Fibroblast of pulmonary artery (primary cell): ENCODE measurements around the gene ZRANB1.

Experiments
- DNase-seq: peaks from one replicate; pipeline ENCODE4 v3.0.0-alpha.2; 2010; ENCODE audit warnings: low read depth
- H3K4me3 ChIP-seq: replicated peaks from 2 replicates; pipeline ENCODE4 v1.5.1; 2011; ENCODE audit warnings: low read depth, mild to moderate bottlenecking, control low read depth, low read length, moderate library complexity
- TF ChIP-seq, protein P1 (sequence below): IDR thresholded peaks from 2 replicates; pipeline ENCODE4 v1.5.1; 2011; ENCODE audit warnings: mild to moderate bottlenecking, control low read depth, low read length, inconsistent platforms; ENCODE audit errors: missing control alignments

ZRANB1 gene

DNA sequence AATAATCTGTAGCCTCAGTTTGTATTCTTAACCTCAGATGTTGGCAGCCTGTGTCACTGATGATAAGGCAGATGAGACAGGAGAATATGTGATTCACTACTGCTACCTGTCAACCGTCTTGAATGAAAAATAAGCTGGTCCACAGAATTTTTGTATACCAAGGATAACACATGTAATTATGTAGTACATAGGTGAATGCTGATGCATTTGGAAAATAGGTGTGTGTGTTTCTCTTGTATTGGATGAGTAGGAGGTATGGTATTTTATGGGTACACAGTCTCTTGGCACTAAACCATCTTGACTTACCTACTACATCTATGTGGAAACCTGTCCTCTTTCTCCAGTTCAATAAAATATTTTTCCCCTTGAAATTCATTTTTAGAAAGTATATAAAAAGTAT, 20.7 kb upstream of the ZRANB1 start:
- TF ChIP-seq, protein P1, sequence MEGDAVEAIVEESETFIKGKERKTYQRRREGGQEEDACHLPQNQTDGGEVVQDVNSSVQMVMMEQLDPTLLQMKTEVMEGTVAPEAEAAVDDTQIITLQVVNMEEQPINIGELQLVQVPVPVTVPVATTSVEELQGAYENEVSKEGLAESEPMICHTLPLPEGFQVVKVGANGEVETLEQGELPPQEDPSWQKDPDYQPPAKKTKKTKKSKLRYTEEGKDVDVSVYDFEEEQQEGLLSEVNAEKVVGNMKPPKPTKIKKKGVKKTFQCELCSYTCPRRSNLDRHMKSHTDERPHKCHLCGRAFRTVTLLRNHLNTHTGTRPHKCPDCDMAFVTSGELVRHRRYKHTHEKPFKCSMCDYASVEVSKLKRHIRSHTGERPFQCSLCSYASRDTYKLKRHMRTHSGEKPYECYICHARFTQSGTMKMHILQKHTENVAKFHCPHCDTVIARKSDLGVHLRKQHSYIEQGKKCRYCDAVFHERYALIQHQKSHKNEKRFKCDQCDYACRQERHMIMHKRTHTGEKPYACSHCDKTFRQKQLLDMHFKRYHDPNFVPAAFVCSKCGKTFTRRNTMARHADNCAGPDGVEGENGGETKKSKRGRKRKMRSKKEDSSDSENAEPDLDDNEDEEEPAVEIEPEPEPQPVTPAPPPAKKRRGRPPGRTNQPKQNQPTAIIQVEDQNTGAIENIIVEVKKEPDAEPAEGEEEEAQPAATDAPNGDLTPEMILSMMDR = no peak
- DNase-seq = no peak
- no peak overlapping the region for H3K4me3 ChIP-seq

DNA sequence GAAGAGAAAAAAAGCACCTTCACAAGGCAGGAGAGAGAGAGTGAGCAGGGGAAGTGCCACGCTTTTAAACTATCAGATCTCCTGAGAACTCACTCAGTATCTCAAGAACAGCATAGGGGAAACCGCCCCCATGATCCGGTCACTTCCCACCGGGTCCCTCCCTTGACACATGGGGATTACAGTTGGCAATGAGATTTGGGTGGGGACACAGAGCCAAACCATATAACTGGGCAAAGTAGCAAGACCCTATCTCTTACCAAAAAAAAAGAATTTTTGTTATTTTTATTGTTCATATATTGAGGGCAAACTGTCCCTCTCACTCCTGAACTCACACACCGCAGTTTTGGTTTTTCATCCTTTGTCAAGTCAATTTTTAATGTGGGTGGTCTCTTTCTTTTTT, 18.2 kb upstream of the ZRANB1 start:
- no peak overlapping the region for H3K4me3 ChIP-seq

GRCh38 chr10:124926548-124926947, 15.4 kb upstream of the ZRANB1 start:
- TF ChIP-seq, protein P1 = no peak
- no peak overlapping the region for H3K4me3 ChIP-seq
- DNase-seq = no peak

More for the DNA sequence above, 18.2 kb upstream of the ZRANB1 start:
- DNase-seq = no peak
- TF ChIP-seq, protein P1 = no peak

DNA sequence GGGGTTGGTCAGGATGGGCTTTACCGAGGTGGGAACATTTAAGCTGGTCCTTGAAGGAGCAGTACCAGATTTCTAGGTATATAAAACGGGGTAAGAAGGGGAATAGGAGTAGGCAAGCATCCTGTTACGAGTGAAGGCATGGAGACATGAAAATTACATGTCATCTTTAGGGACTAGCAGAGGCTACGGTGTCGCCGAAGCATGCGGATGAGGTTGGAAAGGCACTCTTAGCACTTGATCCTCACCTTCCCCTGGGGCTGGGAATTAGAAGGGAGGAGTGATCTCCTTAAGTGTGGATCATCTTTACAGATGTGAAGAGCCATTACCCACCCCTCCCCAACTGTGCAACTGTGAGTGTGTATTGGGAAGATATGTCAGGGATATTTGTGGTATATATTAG, 13.8 kb upstream of the ZRANB1 start:
- no peak for DNase-seq
- no peak overlapping the region for H3K4me3 ChIP-seq
- TF ChIP-seq, protein P1 = no peak

DNA sequence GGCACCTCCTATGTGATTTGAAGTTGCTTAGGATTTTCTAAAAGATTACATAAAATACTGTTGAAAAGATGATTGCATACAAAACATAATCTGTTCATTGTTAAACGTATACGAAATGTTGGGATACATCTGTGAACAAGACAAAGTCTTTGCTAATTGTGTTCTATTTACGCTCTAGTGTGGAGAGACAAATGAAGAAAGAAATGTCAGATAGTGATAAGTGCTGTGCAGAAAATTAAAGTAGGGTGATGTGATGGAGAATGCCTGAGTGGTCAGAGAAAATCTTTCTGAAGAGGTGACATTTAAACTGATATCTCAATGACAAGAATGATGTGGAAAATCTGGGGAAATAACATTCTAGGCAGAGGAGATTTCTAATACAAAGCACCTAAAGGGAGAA, 13.4 kb upstream of the ZRANB1 start:
- no peak overlapping the region for H3K4me3 ChIP-seq
- DNase-seq = no peak
- TF ChIP-seq, protein P1 = no peak

GRCh38 chr10:124935946-124936345, 6.0 kb upstream of the ZRANB1 start:
- TF ChIP-seq, protein P1 = no peak
- H3K4me3 ChIP-seq = no peak overlapping the region
- DNase-seq = no peak

DNA sequence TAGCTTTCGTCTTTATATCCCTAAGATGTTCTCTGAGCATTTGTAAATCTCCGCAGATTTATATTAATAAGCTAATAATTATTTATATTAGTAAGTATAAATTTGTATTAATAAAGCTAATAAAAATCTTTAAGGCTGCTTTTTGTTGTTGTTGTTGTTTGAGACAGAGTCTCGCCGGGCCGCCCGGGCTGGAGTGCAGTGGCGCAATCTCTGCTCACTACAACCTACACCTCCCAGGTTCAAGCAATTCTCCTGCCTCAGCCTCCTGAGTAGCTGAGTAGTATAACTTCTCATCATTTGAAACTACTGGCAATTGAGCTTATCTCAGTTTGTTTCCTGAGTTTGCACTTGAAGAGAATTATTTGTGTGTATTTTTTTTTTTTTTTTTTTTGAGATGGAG, 5.1 kb upstream of the ZRANB1 start:
- H3K4me3 ChIP-seq = no peak overlapping the region
- no peak for DNase-seq
- TF ChIP-seq, protein P1 = no peak
